Astrocyte of the cerebellum (primary cell): ENCODE results near the gene TEP1.
A peak's percentile ranks its signal among the peaks of the same experiment; 100 is the strongest.

Experiments
- DNase-seq: peaks from one replicate; pipeline ENCODE4 v3.0.0-alpha.2; 2011; ENCODE audit warnings: low read depth
- H3K4me3 ChIP-seq: 2 replicates; pipeline ENCODE4 v1.5.1; 2011; ENCODE audit warnings: mild to moderate bottlenecking, low read depth, low read length, moderate library complexity
- in situ Hi-C: cut with HindIII; loops from 2 replicates; pipeline ENCODE4 v1.10.0; 2017; ENCODE audit warnings: low sequenced_read_pairs
- TF ChIP-seq, protein P1 (sequence below): IDR thresholded peaks from 2 replicates; pipeline ENCODE4 v1.5.1; 2012; ENCODE audit warnings: low read length, low read depth, moderate library complexity, mild to moderate bottlenecking; ENCODE audit errors: missing control alignments

TEP1 gene

GRCh38 chr14:20440465-20440864, 27.2 kb upstream of the TEP1 start:
- TF ChIP-seq, protein P1, sequence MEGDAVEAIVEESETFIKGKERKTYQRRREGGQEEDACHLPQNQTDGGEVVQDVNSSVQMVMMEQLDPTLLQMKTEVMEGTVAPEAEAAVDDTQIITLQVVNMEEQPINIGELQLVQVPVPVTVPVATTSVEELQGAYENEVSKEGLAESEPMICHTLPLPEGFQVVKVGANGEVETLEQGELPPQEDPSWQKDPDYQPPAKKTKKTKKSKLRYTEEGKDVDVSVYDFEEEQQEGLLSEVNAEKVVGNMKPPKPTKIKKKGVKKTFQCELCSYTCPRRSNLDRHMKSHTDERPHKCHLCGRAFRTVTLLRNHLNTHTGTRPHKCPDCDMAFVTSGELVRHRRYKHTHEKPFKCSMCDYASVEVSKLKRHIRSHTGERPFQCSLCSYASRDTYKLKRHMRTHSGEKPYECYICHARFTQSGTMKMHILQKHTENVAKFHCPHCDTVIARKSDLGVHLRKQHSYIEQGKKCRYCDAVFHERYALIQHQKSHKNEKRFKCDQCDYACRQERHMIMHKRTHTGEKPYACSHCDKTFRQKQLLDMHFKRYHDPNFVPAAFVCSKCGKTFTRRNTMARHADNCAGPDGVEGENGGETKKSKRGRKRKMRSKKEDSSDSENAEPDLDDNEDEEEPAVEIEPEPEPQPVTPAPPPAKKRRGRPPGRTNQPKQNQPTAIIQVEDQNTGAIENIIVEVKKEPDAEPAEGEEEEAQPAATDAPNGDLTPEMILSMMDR: no peak
- no peak overlapping the region for H3K4me3 ChIP-seq
- in situ Hi-C loops: no loop called here
- no peak for DNase-seq

DNA sequence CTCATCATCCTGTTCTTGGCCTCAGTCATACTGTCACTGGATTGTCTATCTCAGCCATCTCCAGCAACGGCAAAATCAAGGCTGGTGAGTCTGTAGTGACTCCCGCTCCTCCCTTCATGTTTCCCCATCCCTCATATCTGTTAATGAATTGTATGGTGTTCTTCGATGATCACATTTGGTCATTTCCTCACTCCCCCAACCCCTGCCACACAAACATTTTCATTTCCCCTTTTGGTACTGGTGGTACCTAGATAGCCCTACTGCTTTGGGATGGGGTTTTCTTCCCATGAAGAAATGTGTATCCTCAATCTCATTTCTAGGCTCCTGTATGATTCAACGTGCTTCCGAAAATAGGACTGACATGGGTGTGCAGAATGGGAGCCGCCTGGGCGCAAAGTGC, 25.4 kb upstream of the TEP1 start:
- H3K4me3 ChIP-seq: no peak overlapping the region
- TF ChIP-seq, protein P1: no peak
- no peak for DNase-seq
- in situ Hi-C loops: no loop called here

DNA sequence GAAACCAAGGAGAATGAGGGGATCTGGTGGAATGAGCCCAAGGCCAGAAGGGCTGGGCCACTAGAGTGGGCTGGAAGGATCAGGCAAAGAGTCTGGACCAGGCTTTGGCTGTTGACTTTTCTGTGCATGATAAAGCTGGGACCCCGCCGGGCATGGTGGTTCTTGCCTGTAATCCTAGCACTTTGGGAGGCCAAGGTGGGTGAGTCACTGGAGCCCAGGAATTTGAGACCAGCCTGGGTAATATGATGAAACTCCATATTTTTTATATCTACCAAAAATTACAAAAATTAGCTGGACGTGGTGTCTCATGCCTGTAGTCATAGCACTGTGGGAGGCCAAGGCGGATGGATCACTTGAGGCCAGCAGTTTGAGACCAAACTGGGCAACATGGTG, 23.1 kb upstream of the TEP1 start:
- H3K4me3 ChIP-seq: no peak overlapping the region
- in situ Hi-C loops: no loop called here
- TF ChIP-seq, protein P1: no peak
- peak; percentile 63 for DNase-seq

DNA sequence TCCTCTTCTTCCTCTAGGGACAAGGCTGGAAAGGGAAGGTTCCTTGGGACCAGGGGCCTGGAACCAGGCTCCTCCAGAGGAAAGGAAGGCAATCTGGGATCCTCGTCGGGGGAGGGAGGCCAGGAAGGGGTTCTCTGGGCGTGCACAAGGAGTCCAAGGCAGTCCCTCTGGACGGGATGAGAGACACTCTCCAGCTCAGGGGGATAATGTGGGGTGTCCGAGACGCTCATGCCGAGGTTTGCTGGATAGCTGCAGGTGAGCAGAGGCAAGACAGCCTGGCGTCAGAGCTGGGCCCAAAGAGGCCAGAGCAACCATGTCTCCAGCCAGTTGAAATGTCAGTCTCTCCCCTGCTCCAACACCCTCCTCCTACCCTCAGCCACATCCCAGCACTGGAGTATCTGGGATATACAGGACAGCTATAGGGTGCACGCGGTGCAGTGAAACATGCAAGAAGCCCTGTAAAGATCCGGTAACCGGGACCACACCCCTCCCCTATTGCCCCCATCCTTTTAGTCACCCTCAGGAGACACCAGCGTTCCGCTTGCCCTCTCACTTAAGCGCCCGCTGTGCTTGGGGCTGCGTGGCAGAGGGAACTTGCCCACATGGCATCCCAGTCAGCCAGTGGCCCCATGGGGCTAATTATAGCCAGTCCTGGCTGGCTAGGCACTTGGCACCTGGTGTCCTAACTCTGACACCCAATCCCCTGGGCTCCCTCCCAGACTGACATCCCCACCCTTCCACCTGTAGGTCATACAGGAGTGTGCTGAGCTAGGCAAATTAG, 22.5 kb upstream of the TEP1 start, which contains the start of gene KLHL33:
Gene KLHL33 (minus strand): TSS at position 585 of the 781 bp plus-strand sequence. CDS start 355 bp downstream, at position 230.
- TF ChIP-seq, protein P1: no peak
- in situ Hi-C loops: no loop called here
- DNase-seq: no peak
- peak within 1 kb of the TSS; percentile 5 for H3K4me3 ChIP-seq

- TF ChIP-seq, protein P1: no peak
- H3K4me3 ChIP-seq: peak overlapping the region; percentile 5
- in situ Hi-C loops: no loop called here
- DNase-seq: no peak
Observed at GRCh38 chr14:20434701-20435581, 21.6 kb upstream of the TEP1 start.

DNA sequence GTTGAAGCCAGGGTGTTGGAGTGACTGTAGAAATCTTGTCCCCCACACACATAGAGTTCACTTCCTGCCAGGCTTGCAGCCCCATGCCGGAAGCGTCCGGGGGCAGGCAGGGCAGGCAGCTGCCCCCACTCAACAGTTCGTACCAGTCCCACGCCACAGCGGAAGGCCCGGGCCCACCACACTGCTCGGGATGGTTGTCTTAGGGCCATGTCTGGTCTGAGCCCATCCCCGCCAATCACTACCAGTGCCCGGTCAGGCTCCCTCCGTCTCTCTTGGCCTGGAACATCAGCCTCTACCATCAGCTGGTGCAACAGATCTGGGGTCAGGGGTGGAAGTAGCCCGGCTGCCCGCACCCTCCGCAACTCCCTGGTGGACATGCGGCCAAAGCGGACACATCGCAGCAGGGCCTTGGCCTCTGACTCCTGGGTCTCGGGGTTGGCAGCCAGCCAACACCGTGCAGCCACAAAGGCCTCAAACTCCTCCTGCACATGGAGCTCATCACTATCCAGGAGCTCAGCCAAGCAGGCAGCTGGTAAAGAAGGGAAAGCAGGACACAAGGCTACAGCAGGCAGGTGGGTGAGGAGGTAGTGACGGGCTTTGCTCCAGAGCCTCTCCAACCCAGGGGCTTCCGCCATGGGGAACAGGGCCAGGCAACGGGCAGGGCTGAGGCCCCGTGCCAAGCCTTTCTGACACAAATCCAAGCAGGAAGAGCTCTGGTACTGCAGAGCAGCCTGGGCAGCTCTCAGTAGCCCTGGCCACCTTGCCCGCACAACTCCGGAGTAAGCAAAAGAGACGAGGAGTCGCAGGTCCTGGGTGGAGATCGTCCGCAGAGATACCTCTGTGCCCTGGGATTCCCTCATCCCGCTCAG, 16.7 kb upstream of the TEP1 start:
- in situ Hi-C loops: no loop called here
- TF ChIP-seq, protein P1: no peak
- no peak for DNase-seq
- no peak overlapping the region for H3K4me3 ChIP-seq
